ENCODE results near the gene RAB40C. TPM values are rescaled to one million over a fixed set of nuclear protein-coding genes. Genes with fewer than 3 reads are reported as not detected.
"Not testable (repeated sequence)": the region's sequence is repeated elsewhere in the genome, so short reads cannot be mapped to it uniquely, and the experiment has no call there.

The RAB40C gene
- total RNA-seq, 1 experiment from 2014 or later = 19.9 TPM

DNA sequence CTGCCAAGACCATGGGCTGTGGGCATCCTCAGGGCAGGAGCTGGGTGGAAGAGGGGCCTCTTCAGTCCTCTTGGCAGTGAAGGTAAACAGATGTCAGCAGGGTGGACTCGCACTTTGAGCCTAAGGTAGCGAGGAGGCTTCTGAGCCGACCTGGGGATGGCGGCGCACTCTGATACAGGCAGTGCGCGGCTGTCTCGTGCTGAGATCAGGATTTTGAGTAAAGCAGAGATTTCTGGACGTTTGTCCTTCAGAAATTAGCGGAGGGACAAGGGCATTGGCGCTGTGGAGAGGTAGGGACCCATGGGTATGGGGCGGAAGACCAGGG lies 6.8 kb downstream of the RAB40C start:
- no TSS peak for BruUV-seq (replicated peaks)
- ChIA-PET CTCF (no interaction called here), POLR2A (ENCODE audit: low non-redundant PET) (no interaction called here)
- Histone ChIP-seq H3K4me1 (ENCODE audit: insufficient read depth, low read length, poor library complexity, severe bottlenecking) (no peaks in the 10 kb centered on the region), H3K27me3 (replicated peaks; ENCODE audit: insufficient read depth, low read depth, low read length, poor library complexity) (no peaks in the 10 kb centered on the region), H3K27ac (ENCODE audit: low read depth, low read length, poor library complexity, severe bottlenecking) (no peak overlapping the region), H3K36me3 (ENCODE audit: insufficient read depth, low read length, poor library complexity, severe bottlenecking) (peaks cover 5% of the 10 kb centered on the region), H3K9me3 (ENCODE audit: low read depth, low read length, poor library complexity, severe bottlenecking) (no peaks in the 10 kb centered on the region), H3K4me3 (ENCODE audit: low read depth, low read length, poor library complexity, severe bottlenecking) (no peak overlapping the region)
- no peak for DNase-seq (ENCODE audit: low spot score)
- intact Hi-C loops (cut with micrococcal nuclease; ENCODE audit: unreplicated experiment) = no loop called here
- TF ChIP-seq, protein P1, sequence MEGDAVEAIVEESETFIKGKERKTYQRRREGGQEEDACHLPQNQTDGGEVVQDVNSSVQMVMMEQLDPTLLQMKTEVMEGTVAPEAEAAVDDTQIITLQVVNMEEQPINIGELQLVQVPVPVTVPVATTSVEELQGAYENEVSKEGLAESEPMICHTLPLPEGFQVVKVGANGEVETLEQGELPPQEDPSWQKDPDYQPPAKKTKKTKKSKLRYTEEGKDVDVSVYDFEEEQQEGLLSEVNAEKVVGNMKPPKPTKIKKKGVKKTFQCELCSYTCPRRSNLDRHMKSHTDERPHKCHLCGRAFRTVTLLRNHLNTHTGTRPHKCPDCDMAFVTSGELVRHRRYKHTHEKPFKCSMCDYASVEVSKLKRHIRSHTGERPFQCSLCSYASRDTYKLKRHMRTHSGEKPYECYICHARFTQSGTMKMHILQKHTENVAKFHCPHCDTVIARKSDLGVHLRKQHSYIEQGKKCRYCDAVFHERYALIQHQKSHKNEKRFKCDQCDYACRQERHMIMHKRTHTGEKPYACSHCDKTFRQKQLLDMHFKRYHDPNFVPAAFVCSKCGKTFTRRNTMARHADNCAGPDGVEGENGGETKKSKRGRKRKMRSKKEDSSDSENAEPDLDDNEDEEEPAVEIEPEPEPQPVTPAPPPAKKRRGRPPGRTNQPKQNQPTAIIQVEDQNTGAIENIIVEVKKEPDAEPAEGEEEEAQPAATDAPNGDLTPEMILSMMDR (conservative IDR thresholded peaks at IDR 0.05; ENCODE audit: low read depth, low read length) = no peak
- TF ChIP-seq EZH2 (IDR thresholded peaks at IDR 0.05; ENCODE audit: borderline replicate concordance, low read depth, low read length, poor library complexity, severe bottlenecking) = no peak

DNA sequence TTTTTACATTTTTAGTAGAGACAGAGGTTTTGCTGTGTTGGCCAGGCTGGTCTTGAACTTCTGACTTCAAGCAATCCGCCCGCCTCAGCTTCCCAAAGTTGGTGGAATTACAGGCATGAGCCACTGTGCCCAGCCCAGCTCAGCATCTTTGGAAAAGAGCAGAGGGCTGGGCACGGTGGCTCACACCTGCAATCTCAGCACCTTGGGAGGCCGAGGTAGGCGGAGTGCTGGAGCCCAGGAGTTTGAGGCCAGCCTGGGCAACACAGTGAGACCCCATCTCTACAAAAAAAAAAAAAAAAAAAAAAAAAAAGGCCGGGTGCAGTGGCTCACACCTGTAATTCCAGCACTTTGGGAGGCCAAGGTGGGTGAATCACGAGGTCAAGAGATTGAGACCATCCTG lies 7.8 kb downstream of the RAB40C start:
- H3K4me3 ChIP-seq (ENCODE audit: low read depth, low read length, poor library complexity, severe bottlenecking); intact Hi-C loops (cut with micrococcal nuclease; ENCODE audit: unreplicated experiment); BruUV-seq (replicated peaks); H3K36me3 ChIP-seq (ENCODE audit: insufficient read depth, low read length, poor library complexity, severe bottlenecking); H3K27me3 ChIP-seq (replicated peaks; ENCODE audit: insufficient read depth, low read depth, low read length, poor library complexity); H3K9me3 ChIP-seq (ENCODE audit: low read depth, low read length, poor library complexity, severe bottlenecking); H3K27ac ChIP-seq (ENCODE audit: low read depth, low read length, poor library complexity, severe bottlenecking); DNase-seq (ENCODE audit: low spot score); H3K4me1 ChIP-seq (ENCODE audit: insufficient read depth, low read length, poor library complexity, severe bottlenecking); POLR2A ChIA-PET (ENCODE audit: low non-redundant PET): not testable (repeated sequence)
- CTCF ChIA-PET = interaction anchor here (0.7 kb wide), 1 partner anchor 9 kb away, joined by 5 read pairs; no protein-coding TSS in a partner anchor

DNA sequence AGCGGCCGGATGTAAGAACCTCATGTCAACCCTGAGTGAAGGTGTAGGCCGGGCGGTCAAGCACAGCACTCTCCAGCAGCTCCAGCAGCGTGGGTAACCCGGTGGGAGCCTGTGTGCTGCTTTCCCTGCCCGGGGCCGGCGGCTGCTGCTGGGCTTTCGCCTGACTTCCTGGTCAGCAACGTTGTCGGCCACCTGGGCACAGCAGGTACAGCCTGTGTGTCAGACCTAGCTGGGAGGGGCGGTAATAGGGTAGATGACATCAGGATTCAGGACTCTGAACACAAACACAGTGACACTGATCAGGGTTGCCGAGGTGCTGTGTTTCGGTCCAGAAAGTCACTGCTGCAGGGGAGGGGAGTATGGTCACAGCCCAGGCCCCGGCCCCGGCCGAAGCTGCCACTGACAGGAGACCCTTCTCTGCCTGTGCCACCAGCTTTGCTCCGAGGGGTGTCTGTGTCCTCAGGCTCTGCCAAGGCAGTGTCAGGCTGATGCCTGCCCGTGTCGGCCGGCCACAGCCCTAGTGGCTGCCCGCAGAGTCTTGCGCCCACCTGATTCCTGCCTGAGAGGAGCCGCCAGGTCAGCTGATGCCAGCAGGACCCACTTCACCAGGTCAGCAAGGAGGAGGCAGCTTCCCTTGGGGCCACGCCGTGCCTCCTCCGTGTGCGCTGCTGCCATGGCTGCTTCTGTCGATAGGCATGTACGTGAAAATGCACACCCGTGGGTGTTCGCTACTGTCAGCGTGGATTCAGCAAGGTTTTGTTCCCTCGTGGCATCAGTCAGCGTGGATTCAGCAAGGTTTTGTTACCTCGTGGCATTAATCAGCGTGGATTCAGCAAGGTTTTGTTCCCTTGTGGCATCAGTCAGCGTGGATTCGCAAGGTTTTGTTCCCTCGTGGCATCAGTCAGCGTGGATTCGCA lies 9.2 kb downstream of the RAB40C start:
- intact Hi-C loops (cut with micrococcal nuclease; ENCODE audit: unreplicated experiment) = no loop called here
- H3K36me3 ChIP-seq (ENCODE audit: insufficient read depth, low read length, poor library complexity, severe bottlenecking) = peaks cover 5% of the 10 kb centered on the region
- CTCF ChIA-PET = interaction anchor here (0.7 kb wide), 1 partner anchor 17 kb away, joined by 3 read pairs; no protein-coding TSS in a partner anchor
- POLR2A ChIA-PET (ENCODE audit: low non-redundant PET) = interaction anchor here (0.8 kb wide), 1 partner anchor 235 kb away, joined by 3 read pairs; no protein-coding TSS in a partner anchor
- no peaks in the 10 kb centered on the region for H3K4me1 ChIP-seq (ENCODE audit: insufficient read depth, low read length, poor library complexity, severe bottlenecking)
- TF ChIP-seq, protein P1 (conservative IDR thresholded peaks at IDR 0.05; ENCODE audit: low read depth, low read length) = no peak
- no peak for TF ChIP-seq EZH2 (IDR thresholded peaks at IDR 0.05; ENCODE audit: borderline replicate concordance, low read depth, low read length, poor library complexity, severe bottlenecking)
- no peak for DNase-seq (ENCODE audit: low spot score)
- H3K4me3 ChIP-seq (ENCODE audit: low read depth, low read length, poor library complexity, severe bottlenecking) = no peak overlapping the region
- H3K9me3 ChIP-seq (ENCODE audit: low read depth, low read length, poor library complexity, severe bottlenecking) = no peaks in the 10 kb centered on the region
- H3K27ac ChIP-seq (ENCODE audit: low read depth, low read length, poor library complexity, severe bottlenecking) = no peak overlapping the region
- no TSS peak for BruUV-seq (replicated peaks)
- H3K27me3 ChIP-seq (replicated peaks; ENCODE audit: insufficient read depth, low read depth, low read length, poor library complexity) = no peaks in the 10 kb centered on the region
